ENCODE results near the gene WBP2. TPM values are rescaled to one million over a fixed set of nuclear protein-coding genes. Genes with fewer than 3 reads are reported as not detected.

Gene WBP2
- total and polyA plus RNA-seq, 10 of the 15 experiments (the other 5 are each of a cell fraction or from before 2014, with no cell fraction given) = 1.5 to 57.3 (median 27.5) TPM

DNA sequence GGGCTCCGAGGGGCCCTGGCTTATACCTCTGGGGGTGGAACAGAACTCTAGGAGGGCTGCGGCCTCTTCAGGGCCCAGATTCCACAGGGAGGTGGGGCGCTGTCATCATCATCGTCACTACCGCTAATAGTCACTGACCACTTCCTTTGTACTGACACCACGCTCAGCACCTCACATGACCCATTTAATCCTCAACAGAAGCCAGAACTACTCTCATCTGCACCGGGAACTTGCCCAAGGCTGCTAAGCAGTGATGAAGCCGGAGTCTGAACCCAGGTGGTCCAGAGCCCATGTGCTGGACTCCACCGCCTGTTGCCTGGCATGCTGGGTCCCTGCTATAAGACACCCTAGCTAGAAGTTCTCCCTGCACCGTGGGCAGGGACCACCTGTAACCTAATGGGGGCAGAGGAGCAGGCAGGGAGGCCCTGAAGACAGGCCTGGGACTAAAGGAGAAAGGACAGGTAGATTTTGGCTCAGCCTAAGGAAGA lies 22.9 kb downstream of the WBP2 start (continued):
- TF ChIP-seq, protein P1, sequence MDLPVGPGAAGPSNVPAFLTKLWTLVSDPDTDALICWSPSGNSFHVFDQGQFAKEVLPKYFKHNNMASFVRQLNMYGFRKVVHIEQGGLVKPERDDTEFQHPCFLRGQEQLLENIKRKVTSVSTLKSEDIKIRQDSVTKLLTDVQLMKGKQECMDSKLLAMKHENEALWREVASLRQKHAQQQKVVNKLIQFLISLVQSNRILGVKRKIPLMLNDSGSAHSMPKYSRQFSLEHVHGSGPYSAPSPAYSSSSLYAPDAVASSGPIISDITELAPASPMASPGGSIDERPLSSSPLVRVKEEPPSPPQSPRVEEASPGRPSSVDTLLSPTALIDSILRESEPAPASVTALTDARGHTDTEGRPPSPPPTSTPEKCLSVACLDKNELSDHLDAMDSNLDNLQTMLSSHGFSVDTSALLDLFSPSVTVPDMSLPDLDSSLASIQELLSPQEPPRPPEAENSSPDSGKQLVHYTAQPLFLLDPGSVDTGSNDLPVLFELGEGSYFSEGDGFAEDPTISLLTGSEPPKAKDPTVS (IDR thresholded peaks at IDR 0.05; ENCODE audit: low read depth, low read length) = no peak
- TF ChIP-seq SREBF1 (IDR thresholded peaks at IDR 0.05; ENCODE audit: low read length) = no peak
- no peak for TF ChIP-seq SPI1 (IDR thresholded peaks at IDR 0.05; ENCODE audit: borderline replicate concordance, insufficient read depth, low read depth, low read length)
- TF ChIP-seq EZH2 (IDR thresholded peaks at IDR 0.05; ENCODE audit: borderline replicate concordance, control insufficient read depth, low read depth, low read length) = no peak
- no peak for TF ChIP-seq RUNX3 (IDR thresholded peaks at IDR 0.05; ENCODE audit: low read length)

DNA sequence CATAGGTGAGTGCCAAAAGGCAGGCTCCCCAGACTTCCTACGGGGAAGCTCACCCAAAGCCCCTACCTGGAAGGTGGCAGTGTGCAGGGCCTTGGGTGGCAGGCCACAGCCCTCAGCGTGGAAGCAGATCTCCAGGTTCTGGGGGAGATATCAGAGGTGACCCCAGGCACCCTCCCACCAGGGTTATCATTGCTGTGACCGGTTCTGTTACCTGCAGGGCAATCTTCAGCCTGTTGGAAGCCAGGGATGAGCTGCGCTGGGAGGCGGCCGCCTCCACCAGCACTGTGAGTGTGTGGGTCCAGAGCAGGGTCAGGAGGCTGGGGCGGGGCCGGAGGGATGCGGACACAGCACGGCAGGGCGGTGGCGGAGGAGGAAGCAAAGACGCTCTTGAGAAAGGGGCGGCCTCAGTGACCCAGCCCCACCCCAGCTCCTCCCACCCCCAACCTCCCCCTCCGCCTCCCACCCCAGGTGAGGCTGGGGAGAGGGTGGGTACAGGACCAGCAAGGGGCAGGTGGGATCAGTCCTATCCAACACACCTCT lies 24.0 kb downstream of the WBP2 start:
- Histone ChIP-seq H3K27me3 (replicated peaks in 1 of 2; ENCODE audit: control insufficient read depth in 2 of 2, insufficient read depth in 2 of 2, low read length in 1 of 2) (no peaks in the 10 kb centered on the region), H4K20me1 (ENCODE audit: control insufficient read depth, insufficient read depth) (no peaks in the 10 kb centered on the region), H3K9me3 (replicated peaks; ENCODE audit: control insufficient read depth, insufficient read depth, low read length) (no peaks in the 10 kb centered on the region), H3K9ac (ENCODE audit: control insufficient read depth, insufficient read depth, low read length) (no peak overlapping the region), H3K36me3 (ENCODE audit: control insufficient read depth in 2 of 2, insufficient read depth in 2 of 2, low read length in 1 of 2) (peaks cover 3 to 8% of the 10 kb centered on the region in 2 experiments; a peak in 3 of 4 replicates), H3K79me2 (ENCODE audit: control insufficient read depth, insufficient read depth, low read length) (no peaks in the 10 kb centered on the region), H3K4me1 (ENCODE audit: control insufficient read depth, insufficient read depth, low read length) (no peaks in the 10 kb centered on the region), H2AFZ (ENCODE audit: control insufficient read depth, low read depth, low read length) (no peak overlapping the region), H3K4me2 (ENCODE audit: control insufficient read depth, insufficient read depth) (no peak overlapping the region), H3K27ac (ENCODE audit: control insufficient read depth, insufficient read depth) (no peak overlapping the region), H3K4me3 (no peak overlapping the region)
- BruUV-seq (replicated peaks) = no TSS peak
- FAIRE-seq (no peak), ATAC-seq (no peak), DNase-seq (ENCODE audit: low read depth, low spot score) (no peak)
- CTCF ChIA-PET = interaction anchor here (1.0 to 5.9 kb wide), 7 partner anchors 15 to 78 kb away, joined by 3 to 63 read pairs (median 6); partner anchors contain the start of genes GALK1 and TRIM65
- in situ Hi-C loops (cut with MboI) (no loop called here), intact Hi-C loops (cut with micrococcal nuclease; ENCODE audit: unreplicated experiment) (no loop called here)
- SMC1A ChIA-PET (ENCODE audit: uncharacterized antibody, unreplicated experiment) = interaction anchor here (1.4 kb wide), 1 partner anchor 67 kb away, joined by 4 read pairs; no protein-coding TSS in a partner anchor
- POLR2A ChIA-PET = interaction anchor here (0.7 kb wide), 1 partner anchor 13 kb away, joined by 3 read pairs; no protein-coding TSS in a partner anchor
- 87% methylated on average over 9 of the region's 15 CpGs for WGBS (ENCODE audit: insufficient coverage, insufficient replicate concordance, low lambda C conversion rate, missing lambda C conversion rate)
- RAD21 ChIA-PET (ENCODE audit: unreplicated experiment) = no interaction called here
- TF ChIP-seq ZSCAN29 (IDR thresholded peaks at IDR 0.05) = no peak
- TF ChIP-seq, protein P2, sequence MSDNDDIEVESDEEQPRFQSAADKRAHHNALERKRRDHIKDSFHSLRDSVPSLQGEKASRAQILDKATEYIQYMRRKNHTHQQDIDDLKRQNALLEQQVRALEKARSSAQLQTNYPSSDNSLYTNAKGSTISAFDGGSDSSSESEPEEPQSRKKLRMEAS (IDR thresholded peaks at IDR 0.05; ENCODE audit: low read depth, low read length) = no peak
- no peak for TF ChIP-seq CEBPB (IDR thresholded peaks at IDR 0.05; ENCODE audit: borderline replicate concordance in 1 of 2, low read depth in 2 of 2, low read length in 2 of 2)
- TF ChIP-seq, protein P3, sequence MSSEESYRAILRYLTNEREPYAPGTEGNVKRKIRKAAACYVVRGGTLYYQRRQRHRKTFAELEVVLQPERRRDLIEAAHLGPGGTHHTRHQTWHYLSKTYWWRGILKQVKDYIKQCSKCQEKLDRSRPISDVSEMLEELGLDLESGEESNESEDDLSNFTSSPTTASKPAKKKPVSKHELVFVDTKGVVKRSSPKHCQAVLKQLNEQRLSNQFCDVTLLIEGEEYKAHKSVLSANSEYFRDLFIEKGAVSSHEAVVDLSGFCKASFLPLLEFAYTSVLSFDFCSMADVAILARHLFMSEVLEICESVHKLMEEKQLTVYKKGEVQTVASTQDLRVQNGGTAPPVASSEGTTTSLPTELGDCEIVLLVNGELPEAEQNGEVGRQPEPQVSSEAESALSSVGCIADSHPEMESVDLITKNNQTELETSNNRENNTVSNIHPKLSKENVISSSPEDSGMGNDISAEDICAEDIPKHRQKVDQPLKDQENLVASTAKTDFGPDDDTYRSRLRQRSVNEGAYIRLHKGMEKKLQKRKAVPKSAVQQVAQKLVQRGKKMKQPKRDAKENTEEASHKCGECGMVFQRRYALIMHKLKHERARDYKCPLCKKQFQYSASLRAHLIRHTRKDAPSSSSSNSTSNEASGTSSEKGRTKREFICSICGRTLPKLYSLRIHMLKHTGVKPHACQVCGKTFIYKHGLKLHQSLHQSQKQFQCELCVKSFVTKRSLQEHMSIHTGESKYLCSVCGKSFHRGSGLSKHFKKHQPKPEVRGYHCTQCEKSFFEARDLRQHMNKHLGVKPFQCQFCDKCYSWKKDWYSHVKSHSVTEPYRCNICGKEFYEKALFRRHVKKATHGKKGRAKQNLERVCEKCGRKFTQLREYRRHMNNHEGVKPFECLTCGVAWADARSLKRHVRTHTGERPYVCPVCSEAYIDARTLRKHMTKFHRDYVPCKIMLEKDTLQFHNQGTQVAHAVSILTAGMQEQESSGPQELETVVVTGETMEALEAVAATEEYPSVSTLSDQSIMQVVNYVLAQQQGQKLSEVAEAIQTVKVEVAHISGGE (CRISPR knock-in tag; IDR thresholded peaks at IDR 0.05) = no peak
- TF ChIP-seq, protein P4, sequence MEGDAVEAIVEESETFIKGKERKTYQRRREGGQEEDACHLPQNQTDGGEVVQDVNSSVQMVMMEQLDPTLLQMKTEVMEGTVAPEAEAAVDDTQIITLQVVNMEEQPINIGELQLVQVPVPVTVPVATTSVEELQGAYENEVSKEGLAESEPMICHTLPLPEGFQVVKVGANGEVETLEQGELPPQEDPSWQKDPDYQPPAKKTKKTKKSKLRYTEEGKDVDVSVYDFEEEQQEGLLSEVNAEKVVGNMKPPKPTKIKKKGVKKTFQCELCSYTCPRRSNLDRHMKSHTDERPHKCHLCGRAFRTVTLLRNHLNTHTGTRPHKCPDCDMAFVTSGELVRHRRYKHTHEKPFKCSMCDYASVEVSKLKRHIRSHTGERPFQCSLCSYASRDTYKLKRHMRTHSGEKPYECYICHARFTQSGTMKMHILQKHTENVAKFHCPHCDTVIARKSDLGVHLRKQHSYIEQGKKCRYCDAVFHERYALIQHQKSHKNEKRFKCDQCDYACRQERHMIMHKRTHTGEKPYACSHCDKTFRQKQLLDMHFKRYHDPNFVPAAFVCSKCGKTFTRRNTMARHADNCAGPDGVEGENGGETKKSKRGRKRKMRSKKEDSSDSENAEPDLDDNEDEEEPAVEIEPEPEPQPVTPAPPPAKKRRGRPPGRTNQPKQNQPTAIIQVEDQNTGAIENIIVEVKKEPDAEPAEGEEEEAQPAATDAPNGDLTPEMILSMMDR (IDR thresholded peaks at IDR 0.05 in 2 of 3, conservative IDR thresholded peaks at IDR 0.05 in 1 of 3; ENCODE audit: control insufficient read depth in 2 of 3, extremely low read depth in 1 of 3, insufficient read depth in 1 of 3, low read depth in 3 of 3, low read length in 3 of 3) = no peak
- TF ChIP-seq, protein P5, sequence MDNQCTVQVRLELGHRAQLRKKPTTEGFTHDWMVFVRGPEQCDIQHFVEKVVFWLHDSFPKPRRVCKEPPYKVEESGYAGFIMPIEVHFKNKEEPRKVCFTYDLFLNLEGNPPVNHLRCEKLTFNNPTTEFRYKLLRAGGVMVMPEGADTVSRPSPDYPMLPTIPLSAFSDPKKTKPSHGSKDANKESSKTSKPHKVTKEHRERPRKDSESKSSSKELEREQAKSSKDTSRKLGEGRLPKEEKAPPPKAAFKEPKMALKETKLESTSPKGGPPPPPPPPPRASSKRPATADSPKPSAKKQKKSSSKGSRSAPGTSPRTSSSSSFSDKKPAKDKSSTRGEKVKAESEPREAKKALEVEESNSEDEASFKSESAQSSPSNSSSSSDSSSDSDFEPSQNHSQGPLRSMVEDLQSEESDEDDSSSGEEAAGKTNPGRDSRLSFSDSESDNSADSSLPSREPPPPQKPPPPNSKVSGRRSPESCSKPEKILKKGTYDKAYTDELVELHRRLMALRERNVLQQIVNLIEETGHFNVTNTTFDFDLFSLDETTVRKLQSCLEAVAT (IDR thresholded peaks at IDR 0.05) = no peak
- no peak for TF ChIP-seq SRF (IDR thresholded peaks at IDR 0.05; ENCODE audit: low read depth in 2 of 2, low read length in 2 of 2)

Measured in GM12878 (cell line).